GM18505 (cell line): ENCODE measurements around the gene PDE3A.

Source experiments
- ATAC-seq: cut with Tn5 transposase; IDR thresholded peaks from one replicate; pipeline ENCODE4 v1.9.1; 2021; ENCODE audit not compliant: unreplicated experiment
- POLR2A ChIP-seq: IDR thresholded peaks from 4 replicates; pipeline ENCODE4 v1.6.1; 2011; ENCODE audit warnings: borderline replicate concordance; ENCODE audit not compliant: insufficient read depth, insufficient read length; ENCODE audit errors: extremely low read depth

Gene PDE3A

DNA sequence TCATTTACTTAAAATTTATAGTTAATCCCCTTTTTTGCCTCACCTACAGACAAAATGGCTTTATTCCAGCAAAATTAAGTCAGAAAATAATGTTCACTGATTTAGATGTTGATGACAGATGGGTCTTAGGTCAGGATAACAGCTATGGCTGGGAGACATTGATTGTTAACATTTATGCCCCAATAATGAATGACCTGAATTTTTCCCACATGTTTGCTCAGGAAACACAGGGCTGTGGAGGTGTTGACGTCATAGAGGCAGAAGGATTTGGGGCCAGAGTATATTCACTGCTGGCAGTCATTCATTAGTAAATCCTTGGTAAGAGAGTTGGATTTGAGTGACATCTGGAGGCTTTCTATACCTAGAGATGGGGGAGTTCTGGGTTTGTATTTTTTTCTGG, 121.3 kb downstream of the PDE3A start:
- ATAC-seq: no peak
- no peak for TF ChIP-seq POLR2A

DNA sequence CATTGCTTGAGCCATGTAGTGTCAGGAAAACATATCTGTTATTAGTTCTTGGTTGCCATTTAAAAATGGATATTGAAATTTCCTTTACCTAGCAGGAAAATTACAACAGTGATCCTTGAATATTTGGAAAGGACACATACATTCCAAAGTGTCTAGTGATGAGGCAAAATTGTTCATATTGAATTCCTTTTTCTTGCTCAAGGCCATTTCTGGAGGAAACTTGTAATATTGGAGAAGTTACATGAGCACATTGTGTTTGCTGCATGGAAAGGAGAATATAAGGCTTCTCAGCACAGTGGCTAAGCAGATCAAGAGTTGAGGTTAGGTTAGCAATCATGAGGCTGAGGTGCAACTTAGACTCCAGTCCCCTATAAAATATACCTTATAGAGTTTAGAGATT, 121.9 kb downstream of the PDE3A start:
- ATAC-seq: no peak

DNA sequence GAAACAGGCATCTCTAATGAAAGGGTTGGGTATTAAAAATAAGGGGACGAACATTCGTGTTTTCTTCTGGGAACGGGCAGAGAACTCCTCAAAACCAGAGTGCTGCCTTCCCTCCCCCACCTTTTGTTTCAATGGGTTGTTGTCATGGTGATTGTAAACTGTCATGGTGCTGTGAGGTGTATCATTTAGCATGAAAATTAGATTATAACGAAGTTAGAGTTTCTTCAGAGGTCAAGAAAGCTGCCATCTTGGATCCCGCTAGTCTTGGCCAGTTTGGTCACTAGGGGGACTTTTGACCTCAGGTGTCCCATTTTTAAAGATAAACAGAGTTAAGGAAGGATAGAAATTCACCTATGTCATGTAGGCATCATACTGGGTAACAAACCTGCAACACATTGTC, 123.0 kb downstream of the PDE3A start:
- ATAC-seq: no peak
- TF ChIP-seq POLR2A: no peak

More for the DNA sequence above, 121.9 kb downstream of the PDE3A start:
- no peak for TF ChIP-seq POLR2A

DNA sequence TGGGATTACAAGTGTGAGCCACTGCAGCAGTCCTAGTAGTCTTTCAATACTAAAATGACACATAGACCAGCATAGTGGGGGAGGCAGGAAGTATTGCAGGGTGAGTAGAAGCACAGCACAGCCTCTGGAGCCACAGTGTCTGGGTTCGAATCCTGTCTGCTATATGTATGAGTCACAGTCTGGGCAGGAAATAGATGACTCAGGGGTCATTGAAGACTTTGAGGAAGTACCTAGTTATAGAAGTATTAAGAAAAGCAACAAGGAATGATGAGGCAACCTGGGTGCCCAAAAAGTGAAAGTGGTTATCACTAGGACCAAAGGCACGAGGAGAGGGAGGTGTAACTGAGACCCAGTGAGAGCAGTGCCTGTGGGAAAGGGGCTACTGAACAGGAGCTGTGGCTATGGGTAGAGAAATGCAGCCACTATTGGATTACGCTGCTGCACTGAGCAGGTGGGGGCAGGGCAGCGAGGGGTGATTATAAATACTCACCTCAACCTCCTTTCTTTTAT, 124.0 kb downstream of the PDE3A start:
- no peak for ATAC-seq
- TF ChIP-seq POLR2A: no peak

DNA sequence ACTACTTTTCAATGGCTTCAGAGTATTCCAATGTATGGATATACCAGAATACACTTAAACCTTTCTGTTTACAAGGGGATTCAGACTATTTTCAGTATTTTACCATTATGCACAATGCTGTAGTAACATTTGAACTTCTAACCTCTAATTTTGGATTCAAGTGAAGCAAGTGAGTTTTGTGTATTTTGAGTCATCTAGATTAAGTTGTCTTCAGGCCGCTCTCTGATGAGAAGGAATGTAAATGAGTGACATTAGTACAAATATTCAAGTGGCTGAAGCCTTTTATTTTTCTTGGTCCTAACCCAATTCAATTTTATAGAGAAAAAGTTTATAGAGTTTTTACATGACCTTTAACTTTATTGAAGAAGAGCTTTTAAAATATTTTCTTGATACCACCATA, 125.6 kb downstream of the PDE3A start:
- ATAC-seq: no peak
- no peak for TF ChIP-seq POLR2A

DNA sequence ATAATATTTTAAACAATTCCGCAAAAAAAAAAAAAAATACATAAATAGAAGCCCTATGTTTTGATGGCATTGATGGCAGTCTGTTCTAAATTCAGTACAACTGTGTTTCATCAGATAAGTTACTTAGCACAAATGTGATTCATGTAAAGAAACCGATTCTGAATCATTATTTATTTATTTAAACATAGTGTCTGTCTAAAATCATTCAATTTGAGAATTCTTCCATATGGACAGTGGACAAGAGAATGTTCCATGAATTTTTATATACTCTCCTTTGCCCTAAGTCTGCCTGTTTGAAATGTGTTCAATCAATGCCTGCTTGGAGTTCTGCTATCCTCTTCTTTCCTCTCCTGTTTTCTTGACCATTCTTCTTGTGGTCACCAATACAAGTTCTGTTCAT, 126.5 kb downstream of the PDE3A start:
- no peak for TF ChIP-seq POLR2A
- no peak for ATAC-seq

DNA sequence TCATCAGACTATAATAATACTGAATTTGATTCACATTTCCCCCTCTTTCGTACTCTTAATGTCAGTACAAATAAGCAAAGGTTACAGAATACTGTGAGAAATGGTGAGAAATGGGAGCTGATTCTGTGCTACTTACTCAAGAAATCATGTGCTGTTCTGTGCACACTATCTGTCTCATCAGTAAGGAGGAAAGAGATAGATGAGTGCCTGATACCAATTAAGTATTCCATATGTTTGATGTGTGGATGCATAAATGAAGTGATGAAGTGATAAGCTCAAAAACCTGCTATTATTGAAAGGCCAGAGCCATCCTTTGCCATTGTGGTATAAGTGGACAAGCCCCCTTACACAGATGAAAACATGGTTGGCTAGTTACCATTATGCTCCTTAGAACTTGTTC, 127.7 kb downstream of the PDE3A start:
- TF ChIP-seq POLR2A: no peak
- ATAC-seq: no peak

DNA sequence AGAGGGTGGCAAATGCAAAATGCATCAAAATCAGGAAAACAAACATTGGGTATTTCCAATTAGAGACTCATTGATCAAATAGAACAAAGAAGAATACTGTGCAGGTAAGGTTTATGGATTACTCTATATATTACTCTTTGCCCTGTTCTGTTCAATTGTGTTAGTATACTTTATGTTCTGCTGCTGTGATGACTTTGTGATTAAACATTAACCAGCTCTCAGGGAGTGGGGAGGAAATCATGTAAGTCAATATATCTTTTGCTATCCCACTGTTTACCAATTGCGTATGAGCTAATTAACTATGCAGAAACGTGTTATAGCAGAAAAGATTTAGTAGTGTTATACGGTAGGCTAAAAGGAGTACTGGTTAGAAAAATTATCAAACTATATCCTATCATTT, 129.4 kb downstream of the PDE3A start:
- ATAC-seq: no peak
- TF ChIP-seq POLR2A: no peak

DNA sequence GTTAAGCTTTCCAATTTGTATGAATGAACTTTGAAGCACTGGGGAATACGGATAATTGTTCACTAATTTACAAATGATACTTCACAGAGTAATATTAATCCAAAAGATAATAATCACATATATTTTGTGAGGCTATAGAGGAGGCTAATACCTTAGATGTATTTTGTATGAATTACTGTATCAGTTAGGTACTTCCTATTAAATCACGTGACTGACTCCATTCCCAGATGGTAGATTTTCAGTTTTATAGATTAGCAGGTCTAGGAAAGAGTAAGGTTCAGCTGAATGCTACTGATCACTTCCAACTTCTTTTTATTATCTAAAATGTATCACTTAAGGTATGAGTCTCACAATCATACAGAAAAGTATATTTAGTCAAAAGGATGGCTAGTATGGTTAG, 133.6 kb downstream of the PDE3A start:
- no peak for ATAC-seq
- no peak for TF ChIP-seq POLR2A

DNA sequence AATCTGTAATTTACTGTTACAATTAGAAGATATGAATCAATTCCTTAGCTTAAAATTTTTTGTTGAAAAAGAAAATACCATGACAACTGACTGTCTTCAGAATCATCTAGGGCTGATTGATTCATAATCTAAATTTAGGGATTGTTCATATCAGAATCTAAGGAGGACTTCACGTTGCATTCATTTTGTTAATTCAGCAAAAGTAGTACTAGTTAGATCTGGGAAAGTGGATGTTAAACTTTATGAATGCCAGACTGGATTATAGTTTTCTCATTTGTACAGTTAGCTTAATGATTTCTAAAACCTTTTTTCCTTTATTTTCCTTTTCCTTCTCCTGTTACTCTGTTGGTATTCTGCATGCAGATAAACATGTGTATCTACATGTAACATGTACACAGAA, 135.5 kb downstream of the PDE3A start:
- no peak for TF ChIP-seq POLR2A
- ATAC-seq: no peak

DNA sequence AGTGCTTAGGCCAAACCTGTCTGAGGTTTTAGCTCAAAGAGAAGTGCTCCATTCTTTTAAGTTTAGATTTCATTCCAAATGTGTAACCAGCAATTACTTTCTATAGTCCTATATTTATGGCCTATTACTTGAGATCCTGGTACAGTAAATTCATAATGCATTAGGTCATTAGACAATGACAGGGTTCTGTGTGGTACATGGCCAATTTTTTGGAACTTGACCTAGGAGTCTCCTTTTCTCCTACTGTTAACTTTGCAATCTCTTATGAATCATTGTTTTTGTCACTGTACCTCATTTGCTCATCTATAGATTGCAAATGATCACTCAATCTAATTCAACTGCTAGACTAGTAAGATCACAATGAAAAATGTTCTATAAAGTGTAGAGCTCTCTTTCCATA, 136.7 kb downstream of the PDE3A start:
- no peak for TF ChIP-seq POLR2A
- ATAC-seq: no peak

DNA sequence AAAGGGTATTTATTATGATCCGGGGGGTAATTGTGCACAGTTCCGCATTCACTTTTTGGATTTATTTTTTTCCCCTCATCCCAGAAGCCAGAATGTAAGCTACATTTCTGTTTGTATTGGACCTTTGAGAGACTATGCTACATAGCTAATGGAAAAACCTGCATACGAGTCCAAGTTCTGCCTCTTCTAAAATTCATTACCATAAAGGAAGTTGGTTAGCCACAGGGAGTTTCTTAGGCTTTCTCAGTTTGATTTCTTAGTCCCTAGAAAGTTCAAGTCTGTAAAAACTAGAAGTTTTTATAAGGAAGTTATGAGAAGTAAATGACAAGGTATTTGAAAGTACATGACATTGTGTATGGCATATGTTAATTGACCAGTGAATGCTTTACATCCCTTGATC, 138.7 kb downstream of the PDE3A start:
- TF ChIP-seq POLR2A: no peak
- ATAC-seq: no peak

DNA sequence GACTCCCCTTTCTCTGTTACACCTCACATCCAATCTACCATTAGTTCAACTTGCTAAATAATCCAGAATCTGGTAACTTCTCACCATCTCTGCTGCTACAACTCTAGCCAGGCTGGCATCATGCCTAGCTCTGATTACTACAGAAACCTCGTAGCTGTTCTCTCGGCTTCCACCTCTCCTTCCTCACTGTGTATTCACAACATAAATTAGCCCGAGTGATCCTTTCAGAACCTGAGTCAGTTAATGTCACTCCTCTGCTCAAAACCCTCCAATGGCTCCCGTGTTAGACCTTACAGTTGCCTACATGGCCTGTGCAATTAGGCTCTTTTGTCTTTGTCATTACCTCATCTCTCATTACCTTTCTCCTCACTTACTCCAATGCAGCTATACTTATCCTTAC, 139.4 kb downstream of the PDE3A start:
- ATAC-seq: no peak
- TF ChIP-seq POLR2A: no peak

DNA sequence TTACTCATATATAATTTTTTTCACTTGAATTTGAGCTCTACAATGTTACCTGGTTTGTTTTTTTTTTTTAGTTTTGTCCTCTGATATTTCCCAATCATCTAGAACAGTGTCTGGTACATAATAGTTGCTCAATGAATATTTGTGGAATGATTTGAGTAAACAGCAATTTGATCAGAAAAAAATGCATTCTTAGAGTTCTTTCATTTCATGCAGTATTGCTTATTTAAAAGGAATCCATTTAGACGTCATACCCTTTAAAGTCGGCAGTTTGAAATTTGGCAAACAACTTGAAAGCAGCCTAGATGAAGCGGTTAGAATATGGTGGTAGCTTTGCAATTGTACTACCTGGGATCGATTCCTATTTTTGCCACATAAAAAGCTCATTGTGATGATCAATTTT, 140.0 kb downstream of the PDE3A start:
- TF ChIP-seq POLR2A: no peak
- no peak for ATAC-seq

DNA sequence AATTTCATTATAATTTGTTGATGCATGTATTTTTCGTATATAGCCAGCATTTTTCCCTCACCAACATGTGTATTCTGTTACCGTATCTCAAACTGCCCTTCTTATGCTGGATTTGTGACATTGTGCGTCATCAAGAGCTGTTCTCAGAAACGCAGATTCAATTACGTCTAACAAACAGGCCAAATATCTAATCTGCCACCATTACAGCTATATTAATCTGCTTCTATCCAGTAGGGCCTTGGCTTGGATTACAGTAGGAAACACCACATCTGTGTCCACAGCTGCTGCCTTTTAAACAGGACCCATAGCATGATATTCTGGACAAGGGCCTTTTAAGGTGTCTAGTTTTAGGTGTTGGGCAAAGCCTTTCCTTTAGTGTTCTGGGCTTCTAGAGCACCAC, 140.6 kb downstream of the PDE3A start:
- TF ChIP-seq POLR2A: no peak
- ATAC-seq: no peak
